Adrenal gland (tissue), 12 donors: ENCODE results near the gene LRCH1. TPM values are rescaled to one million over a fixed set of nuclear protein-coding genes. Genes with fewer than 3 reads are reported as not detected.

Experiments
- DNase-seq, 7 donors: peaks; one replicate each; pipeline ENCODE4 v3.0.0-alpha.2; 2019 to 2020
- H3K27ac ChIP-seq, 5 donors: fragments of 200-600 bp; sonication (generic) in 4 of 5; 1 replicate in 3 of 5; 2 replicates in 2 of 5; pipeline versions ENCODE4 v1.5.1 to v1.8.0; 2016 to 2020; ENCODE audit warnings: mild to moderate bottlenecking in 1 of 5
- H3K27me3 ChIP-seq: fragments of 200-600 bp; 2 replicates; pipeline ENCODE4 v1.8.0; 2021
- H3K36me3 ChIP-seq, 2 donors: fragments of 200-600 bp; replicated peaks in 1 of 2; 1 replicate in 1 of 2; 2 replicates in 1 of 2; pipeline versions ENCODE4 v1.5.1 to v1.8.0; 2018 to 2022
- H3K4me1 ChIP-seq, 2 donors: fragments of 200-600 bp; replicated peaks in 1 of 2; 1 replicate in 1 of 2; 2 replicates in 1 of 2; pipeline versions ENCODE4 v1.5.1 to v1.8.0; 2018 to 2021
- H3K4me3 ChIP-seq, 4 donors: fragments of 200-600 bp; sonication (generic) in 3 of 4; one replicate each; pipeline ENCODE4 v1.5.1; 2016 to 2018
- H3K9me3 ChIP-seq, 3 donors: fragments of 200-600 bp; sonication (generic) in 1 of 3; replicated peaks in 1 of 3; 1 replicate in 2 of 3; 2 replicates in 1 of 3; pipeline versions ENCODE4 v1.5.1 to v1.8.0; 2016 to 2021
- POLR2A ChIP-seq, 2 donors: fragments of 450-650 bp; IDR thresholded peaks; one replicate each; pipeline ENCODE4 v1.6.1; 2017; ENCODE audit warnings: antibody characterized with exemption in 2 of 2, mild to moderate bottlenecking in 2 of 2, moderate library complexity in 1 of 2
- WGBS, 4 donors: extraction: QIAGEN DNeasy Blood & Tissue Kit in 2 of 4; methylation state at CpG; one replicate each; pipeline versions ENCODE4 v1.1.5 to v1.1.7; 2013 to 2017; 5-methylcytosine and 5-hydroxymethylcytosine counted together
- intact Hi-C, 2 donors: fragments of 100-400 bp; cut with DNase I; formaldehyde crosslinking; loops; one replicate each; pipeline versions ENCODE4 v1.14.1 to v1.15.0; 2022 to 2023
- polyA plus RNA-seq, 3 donors: library from polyadenylated mRNA; stranded (reverse); fragments of 200-250 nt in 2 of 3; fragments of 350-450 nt in 1 of 3; fragmentation: Illumina TruSeq in 1 of 3; extraction: RNeasy Lipid Tissue Mini Kit (QIAGEN cat#74804) in 1 of 3; gene quantifications; one replicate each; pipeline ENCODE4 v1.2.3, GENCODE V29; 2013 to 2014
- total RNA-seq, 9 donors: library from RNA; depleted of rRNA in 4 of 9; stranded (reverse); fragments of >200 nt in 4 of 9; fragments of 120-200 nt in 1 of 9; fragmentation: NEBNext Ultra II Directional in 1 of 9; extraction: Animal tissue kit (Norgen Biotek cat#: 25700) in 1 of 9; gene quantifications; one replicate each; pipeline versions ENCODE4 v1.1.0 to v1.2.4, GENCODE V29; 2013 to 2023
- TF ChIP-seq, protein P1 (sequence below), 6 experiments: fragments of 450-650 bp in 4 of 6; fragments of 200-600 bp in 2 of 6; sonication (generic) in 1 of 6; IDR thresholded peaks; 1 replicate in 5 of 6; 2 replicates in 1 of 6; pipeline versions ENCODE4 v1.5.1 to v1.8.0; 2016 to 2021; ENCODE audit warnings: antibody characterized with exemption in 6 of 6, mild to moderate bottlenecking in 2 of 6, moderate library complexity in 1 of 6
- donor health status: healthy with polysubstance abuse.
- donor health status: Bipolar disorder and iron deficiency.
- donor health status: DM: yes; HTN: yes; CAD: no.
- donor health status: DM: no; HTN: no; CAD: no.
- donor health status: DM: no; HTN: no; CAD: no.
- donor health status: DM: yes; HTN: yes; CAD: no.

LRCH1 gene
- total and polyA plus RNA-seq, 12 donors: 2.8 to 13.6 (median 8.4) TPM

DNA sequence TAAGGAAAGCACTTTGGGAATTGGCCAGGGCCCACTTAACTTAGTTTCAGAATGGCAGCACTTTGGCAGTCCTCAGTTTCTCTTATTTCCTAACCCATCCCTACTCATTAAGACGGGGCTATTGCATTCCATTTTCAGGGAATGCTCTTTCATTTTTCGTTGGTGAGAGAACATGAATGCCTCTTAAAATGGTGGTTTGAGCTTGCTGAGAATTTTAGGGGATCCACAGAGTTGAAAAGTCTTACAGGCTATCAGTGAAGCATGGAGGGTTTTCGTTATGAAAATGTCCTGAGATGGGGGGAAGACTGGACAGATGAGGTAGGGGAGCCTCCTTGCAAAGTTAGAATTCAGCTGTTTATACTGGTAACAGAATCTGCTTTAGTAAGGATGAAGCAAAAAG, 71.4 kb downstream of the LRCH1 start:
- Histone ChIP-seq H3K27ac (no peak overlapping the region), H3K9me3 (no peaks in the 10 kb centered on the region), H3K4me3 (no peak overlapping the region), H3K4me1 (peaks cover 0 to 17% of the 10 kb centered on the region in 2 donors), H3K36me3 (no peaks in the 10 kb centered on the region), H3K27me3 (no peaks in the 10 kb centered on the region)
- no peak for DNase-seq
- intact Hi-C loops: no loop called here
- TF ChIP-seq, protein P1, sequence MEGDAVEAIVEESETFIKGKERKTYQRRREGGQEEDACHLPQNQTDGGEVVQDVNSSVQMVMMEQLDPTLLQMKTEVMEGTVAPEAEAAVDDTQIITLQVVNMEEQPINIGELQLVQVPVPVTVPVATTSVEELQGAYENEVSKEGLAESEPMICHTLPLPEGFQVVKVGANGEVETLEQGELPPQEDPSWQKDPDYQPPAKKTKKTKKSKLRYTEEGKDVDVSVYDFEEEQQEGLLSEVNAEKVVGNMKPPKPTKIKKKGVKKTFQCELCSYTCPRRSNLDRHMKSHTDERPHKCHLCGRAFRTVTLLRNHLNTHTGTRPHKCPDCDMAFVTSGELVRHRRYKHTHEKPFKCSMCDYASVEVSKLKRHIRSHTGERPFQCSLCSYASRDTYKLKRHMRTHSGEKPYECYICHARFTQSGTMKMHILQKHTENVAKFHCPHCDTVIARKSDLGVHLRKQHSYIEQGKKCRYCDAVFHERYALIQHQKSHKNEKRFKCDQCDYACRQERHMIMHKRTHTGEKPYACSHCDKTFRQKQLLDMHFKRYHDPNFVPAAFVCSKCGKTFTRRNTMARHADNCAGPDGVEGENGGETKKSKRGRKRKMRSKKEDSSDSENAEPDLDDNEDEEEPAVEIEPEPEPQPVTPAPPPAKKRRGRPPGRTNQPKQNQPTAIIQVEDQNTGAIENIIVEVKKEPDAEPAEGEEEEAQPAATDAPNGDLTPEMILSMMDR (IDR thresholded peaks at IDR 0.05): no peak
- no peak for TF ChIP-seq POLR2A (IDR thresholded peaks at IDR 0.05)
- 88 to 96% (median 95%) methylated on average over 3 of the region's 3 CpGs for WGBS, 4 donors

DNA sequence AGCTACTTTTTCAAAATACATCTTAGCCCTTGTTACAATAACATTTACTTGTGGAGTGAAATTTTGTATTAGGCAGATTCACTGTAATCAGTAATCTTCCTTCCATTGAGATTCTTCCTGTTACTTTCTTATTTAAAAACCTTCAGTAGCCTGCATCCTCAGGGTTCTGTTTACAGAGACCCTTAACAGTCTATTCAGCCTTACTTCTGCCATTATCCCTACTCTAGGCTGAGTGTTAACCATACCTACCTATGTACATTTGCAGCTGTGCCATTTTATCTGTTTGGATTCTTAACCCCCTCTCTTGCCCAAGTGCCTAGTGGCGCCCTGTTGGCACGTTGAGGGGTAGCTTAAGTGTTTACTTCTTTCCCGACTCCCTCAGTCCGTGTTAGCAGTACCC, 71.9 kb downstream of the LRCH1 start:
- peaks cover 0 to 22% of the 10 kb centered on the region in 2 donors for H3K4me1 ChIP-seq
- H3K4me3 ChIP-seq: no peak overlapping the region
- no peaks in the 10 kb centered on the region for H3K36me3 ChIP-seq
- no peaks in the 10 kb centered on the region for H3K9me3 ChIP-seq
- DNase-seq: no peak
- intact Hi-C loops: no loop called here
- H3K27ac ChIP-seq: no peak overlapping the region
- TF ChIP-seq, protein P1 (IDR thresholded peaks at IDR 0.05): no peak
- no peak for TF ChIP-seq POLR2A (IDR thresholded peaks at IDR 0.05)
- no peaks in the 10 kb centered on the region for H3K27me3 ChIP-seq
- 93 to 100% (median 96%) methylated on average over 4 of the region's 4 CpGs for WGBS, 4 donors

DNA sequence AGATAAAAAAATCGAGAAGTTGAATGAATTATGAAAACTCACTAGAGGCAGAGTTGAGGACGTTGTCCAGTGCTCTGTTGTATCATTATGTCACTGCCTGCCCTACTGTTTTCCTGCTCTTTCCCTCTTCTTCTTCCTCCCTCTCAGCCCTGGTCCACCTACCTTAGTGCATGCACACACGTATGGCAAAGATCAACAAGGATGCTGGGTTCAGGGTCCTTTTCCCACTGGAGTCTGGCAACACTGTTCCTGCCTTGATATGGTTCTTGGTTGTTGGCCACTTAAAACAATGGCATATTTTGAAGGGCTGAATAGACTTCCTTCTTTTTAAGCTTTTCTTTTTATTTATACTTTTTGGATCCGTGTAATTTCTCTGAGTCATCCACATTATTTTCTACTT, 74.5 kb downstream of the LRCH1 start:
- TF ChIP-seq, protein P1 (IDR thresholded peaks at IDR 0.05): no peak
- Histone ChIP-seq H3K4me1 (peaks cover 0 to 34% of the 10 kb centered on the region in 2 donors), H3K4me3 (no peak overlapping the region), H3K27ac (no peak overlapping the region), H3K36me3 (no peaks in the 10 kb centered on the region), H3K27me3 (no peaks in the 10 kb centered on the region), H3K9me3 (no peaks in the 10 kb centered on the region)
- intact Hi-C loops: no loop called here
- no peak for DNase-seq
- 65 to 70% (median 69%) methylated on average over 4 of the region's 4 CpGs for WGBS, 4 donors

DNA sequence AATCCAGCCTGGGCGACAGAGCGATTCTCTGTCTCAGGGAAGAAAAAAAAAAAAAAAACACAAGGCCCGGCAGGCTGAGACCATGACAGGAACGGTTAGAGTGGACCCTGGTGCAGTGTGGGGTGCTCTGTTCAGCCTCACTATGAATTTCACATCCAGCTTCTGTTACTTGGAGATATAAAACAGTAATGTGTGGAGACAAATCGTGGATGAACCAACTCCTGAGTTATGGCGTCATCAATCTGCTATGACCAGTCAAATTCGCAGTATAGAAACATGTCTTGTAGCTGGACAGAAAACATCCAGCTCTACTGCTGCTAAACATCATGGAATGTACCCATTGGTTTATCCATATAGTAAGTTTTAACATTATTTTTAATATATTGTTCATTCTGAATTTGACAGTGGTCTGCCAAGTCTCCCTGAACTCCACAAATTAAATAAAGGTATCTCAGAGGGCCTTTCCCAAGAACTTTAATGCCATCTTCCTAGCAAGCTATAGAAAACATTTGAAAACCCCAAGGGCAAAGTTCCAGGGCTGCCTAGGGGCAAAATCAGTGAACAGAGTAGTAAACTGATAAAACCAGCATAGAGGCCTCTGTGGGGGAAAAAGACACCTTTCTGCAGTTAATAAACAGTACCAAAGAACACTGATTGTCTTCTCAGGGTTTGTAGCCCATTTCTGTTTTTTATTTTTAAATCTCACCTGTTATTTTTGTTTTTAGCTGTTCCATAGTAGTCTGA, 75.8 kb downstream of the LRCH1 start:
- Histone ChIP-seq H3K27ac (no peak overlapping the region), H3K4me1 (peaks cover 0 to 32% of the 10 kb centered on the region in 2 donors), H3K9me3 (no peaks in the 10 kb centered on the region), H3K36me3 (no peaks in the 10 kb centered on the region), H3K27me3 (no peaks in the 10 kb centered on the region), H3K4me3 (no peak overlapping the region)
- TF ChIP-seq, protein P1 (IDR thresholded peaks at IDR 0.05): no peak
- TF ChIP-seq POLR2A (IDR thresholded peaks at IDR 0.05): no peak
- intact Hi-C loops: no loop called here
- no peak for DNase-seq
- 94 to 98% (median 96%) methylated on average over 7 of the region's 7 CpGs for WGBS, 4 donors
